HG02852 (cell line): ENCODE data around the gene SUGCT.

Experiments
- ATAC-seq: cut with Tn5 transposase; IDR thresholded peaks from one replicate; pipeline ENCODE4 v1.9.1; 2021; ENCODE audit warnings: mild to moderate bottlenecking, moderate library complexity; ENCODE audit not compliant: unreplicated experiment

The SUGCT gene

DNA sequence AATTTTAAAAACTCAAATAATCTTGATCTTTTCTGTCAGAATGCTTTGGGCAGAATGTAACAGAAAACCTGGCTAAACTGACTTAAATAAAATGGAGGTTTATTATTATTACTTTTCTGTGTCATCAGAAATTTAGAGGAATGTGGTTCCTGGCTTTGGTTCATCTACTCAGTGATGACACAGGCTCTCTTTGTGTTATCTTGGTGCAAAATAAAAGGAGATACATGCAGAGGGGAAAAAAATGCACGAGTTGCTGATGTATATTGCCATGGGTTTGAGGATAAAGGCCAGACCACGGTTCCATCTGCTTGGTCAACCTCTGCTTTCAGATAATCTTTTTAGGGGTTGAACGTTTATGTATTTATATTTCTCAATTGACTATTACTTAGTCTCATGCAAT, 181.4 kb downstream of the SUGCT start:
- no peak for ATAC-seq

DNA sequence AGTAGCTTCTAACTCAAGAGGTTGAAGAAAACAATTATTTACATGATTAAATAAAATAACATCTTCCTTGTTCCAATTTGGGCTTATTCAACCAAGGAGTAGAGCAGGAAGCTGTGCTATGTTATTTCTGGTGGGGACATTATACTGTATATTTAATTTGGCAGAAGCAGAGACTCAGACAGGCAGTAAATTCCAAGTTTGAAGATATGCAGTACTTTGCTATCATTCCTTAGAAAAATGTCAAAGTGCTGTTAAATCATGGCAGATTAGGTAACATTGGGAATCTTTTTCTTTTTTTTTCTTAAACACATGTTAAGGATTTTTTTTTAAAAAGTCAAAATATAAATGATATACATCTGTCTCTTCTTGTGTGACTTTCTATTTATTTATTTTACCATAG, 190.1 kb downstream of the SUGCT start:
- no peak for ATAC-seq

DNA sequence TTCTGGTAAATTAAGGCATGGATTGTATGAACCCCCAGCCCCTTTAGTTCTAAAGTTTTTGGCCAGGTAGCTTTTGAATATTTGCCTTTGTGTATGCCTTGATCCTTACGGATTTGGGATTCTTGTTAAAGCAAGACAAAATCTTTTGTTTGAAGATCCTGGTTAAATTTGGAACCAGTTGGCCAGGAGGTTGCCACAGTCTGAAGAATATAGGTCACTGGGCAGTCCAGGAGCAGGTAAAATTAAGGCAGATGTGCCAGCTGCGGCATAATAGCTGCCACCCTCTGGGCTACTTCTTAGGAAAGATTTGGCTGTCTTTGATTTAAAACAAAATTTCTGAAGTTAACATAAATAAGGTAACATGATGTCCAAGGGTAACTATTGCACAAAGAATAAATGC, 192.3 kb downstream of the SUGCT start:
- no peak for ATAC-seq

DNA sequence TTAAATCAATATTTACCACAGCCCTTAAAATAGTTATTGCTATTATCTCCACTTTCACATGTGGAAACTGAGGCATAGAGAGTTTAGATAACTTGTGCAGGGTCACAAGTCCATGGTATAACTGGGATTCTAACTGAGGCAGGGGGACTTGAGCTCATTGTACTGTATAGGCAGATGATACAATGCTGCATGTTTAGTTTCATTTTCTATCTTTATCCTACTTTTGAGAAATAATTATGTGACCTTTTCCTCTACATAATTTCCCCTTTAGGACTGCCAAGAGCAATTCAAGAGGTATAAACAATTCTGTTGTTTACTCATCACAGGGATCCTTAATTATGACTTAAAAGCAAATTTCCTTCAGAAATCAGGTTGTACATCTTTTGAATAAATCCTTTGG, 193.1 kb downstream of the SUGCT start:
- ATAC-seq: no peak

DNA sequence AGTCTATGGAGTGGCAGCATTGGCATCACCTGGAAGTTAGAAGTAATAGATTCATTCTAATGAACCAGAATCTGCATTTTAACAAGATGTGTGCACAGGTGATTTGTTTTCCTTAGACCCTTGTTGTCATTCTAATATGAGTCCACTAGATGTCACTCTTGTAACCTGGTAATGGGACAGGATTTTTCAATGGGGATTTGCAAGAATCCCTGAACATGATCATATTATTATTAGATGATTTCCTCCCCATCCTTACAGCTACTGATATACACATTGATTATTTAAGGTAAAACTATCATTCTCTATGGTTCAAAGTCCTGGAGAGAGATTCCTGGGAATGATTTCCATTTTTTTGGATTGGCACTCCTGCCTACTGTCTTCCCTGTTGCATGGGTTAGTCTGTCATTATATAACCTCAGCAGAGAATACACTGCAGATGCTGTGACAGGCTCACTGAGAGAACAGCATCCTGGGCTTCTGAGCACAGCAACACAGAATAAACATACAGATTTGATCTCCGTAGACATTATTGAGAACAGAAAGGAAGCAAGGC, 194.9 kb downstream of the SUGCT start:
- no peak for ATAC-seq

DNA sequence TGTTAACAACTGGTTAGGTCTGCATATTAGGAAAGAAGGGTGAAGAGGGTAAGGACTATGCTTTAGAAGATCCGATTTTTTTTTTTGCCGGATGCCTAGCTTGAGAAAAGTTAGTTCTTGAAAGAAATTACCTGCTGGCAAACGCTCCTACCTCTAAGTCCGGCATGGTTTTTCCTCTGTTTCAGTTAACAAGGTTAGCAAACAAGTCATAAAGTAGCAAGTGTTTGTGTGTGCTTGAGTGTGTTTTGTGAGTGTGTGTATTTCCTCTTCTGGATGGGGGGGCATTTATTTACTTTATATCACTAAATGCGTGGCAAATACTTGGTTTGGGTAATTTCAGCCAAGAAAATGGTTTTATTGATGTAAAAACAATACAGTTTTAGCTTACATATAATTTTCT, 195.6 kb downstream of the SUGCT start:
- ATAC-seq: no peak

DNA sequence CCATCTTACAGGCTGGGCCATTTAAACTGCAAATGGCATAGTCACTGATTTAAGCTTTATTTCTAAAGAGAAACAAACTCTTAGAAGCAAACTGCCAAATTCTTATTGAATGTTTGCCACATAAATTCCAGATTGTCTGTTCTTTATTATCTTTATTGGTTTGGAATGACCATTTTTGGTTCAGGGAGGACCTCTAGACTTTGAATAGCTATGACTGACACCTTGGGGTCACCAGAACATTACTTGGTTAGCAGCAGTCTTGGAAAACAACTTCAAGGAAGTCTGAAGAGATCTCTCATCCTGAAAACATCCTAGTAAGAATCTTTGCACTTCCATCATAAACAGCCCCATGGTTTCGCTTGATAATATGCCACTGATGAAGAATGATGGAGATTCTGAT, 197.1 kb downstream of the SUGCT start:
- ATAC-seq: no peak

DNA sequence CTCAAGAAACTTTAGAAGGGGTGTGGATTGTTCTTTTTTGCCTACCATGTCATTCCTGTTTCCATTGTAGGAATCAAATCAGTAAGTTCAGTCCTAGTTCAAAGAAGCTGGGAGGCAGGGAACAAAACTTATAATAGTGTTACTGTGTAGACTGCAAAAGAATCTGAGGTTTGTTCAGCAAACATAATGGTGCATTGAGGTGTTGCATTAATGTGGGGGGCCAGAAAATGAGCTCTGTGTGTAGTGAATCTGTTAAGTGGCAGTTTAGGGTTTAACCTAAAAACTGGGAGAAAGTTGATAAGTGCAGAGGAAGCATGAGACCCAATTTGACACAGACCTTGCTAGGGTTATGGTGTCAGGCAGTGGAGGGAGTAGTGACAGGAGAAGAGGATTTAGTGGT, 197.7 kb downstream of the SUGCT start:
- no peak for ATAC-seq

DNA sequence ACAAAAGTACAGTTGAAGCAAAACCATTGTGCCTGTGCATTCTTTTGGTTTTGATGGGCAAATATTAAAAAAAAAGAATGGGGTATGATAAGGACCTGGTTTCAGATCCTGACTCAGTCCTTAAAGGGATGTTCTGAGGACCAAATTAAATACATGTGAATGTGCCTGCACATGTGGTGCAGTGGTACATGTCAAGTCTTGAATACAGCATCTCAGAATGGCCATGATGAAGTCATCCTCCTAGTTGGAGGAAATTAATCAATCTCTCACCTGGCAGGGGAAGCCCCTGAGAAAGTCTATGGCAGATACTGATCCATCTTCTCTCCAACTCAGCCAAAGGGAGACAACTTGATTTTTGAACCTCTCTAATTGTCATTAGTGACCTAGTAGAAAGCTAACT, 207.0 kb downstream of the SUGCT start:
- no peak for ATAC-seq

DNA sequence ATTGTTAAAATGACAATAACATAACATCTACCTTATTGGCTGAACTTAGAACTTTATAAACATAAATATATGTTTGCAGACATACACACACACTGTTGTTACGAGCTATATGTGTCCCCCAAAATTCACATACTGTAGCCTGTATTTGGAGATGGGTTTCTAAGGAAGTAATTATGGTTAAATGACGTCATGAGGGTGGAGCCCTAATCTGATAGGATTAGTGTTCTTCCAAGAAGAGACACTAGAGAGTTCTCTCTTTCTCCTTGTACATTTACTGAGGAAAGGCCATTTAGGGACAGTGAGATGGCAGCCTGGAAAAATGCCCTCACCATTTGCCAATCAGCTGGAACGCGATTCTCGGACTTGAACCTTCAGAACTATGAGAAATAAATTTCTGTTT, 211.7 kb downstream of the SUGCT start:
- ATAC-seq: no peak

DNA sequence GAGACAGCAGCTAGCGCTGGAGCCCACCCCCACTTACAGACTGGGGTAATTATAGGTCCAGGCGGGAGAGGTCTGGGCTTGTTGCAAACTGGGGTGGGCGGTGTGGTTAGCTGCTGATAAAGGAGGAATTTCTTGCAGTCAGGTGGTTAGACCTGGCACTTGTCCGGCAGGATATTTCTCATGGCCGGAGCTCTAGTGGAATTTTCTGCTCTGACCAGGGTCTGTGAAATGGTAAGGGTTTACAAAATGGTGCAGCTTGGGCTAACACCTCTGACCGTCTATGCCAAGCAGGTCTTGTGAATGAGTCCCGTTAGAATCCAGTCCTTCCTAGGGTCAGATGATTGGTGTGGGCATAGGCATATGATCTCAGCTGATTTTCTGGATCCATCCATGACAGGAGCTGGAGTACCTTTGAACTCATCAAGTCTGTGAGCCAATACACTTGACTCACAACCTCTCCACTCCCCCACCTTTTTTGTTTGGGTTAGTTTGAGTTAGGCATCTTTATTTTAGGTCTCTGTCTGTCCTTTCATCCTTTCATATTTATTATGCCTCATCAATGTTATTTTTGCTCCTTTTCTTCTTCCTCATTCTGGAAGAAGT, 213.4 kb downstream of the SUGCT start:
- no peak for ATAC-seq

DNA sequence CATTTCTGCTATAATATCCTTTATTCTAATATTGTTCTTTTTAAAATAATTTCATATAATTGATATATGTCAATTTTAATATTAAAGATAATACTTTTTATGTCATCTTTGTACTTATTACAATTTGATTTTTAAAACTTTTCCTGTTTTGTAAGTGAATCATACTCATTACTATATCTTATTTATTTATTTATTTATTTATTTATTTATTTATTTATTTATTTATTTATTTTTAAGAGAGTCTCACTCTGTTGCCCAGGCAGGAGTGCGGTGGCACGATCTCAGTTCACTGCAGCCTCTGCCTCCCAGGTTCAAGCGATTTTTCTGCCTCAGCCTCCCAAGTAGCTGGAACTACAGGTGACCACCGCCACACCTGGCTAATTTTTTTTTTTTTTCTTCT, 215.3 kb downstream of the SUGCT start:
- ATAC-seq: no peak

DNA sequence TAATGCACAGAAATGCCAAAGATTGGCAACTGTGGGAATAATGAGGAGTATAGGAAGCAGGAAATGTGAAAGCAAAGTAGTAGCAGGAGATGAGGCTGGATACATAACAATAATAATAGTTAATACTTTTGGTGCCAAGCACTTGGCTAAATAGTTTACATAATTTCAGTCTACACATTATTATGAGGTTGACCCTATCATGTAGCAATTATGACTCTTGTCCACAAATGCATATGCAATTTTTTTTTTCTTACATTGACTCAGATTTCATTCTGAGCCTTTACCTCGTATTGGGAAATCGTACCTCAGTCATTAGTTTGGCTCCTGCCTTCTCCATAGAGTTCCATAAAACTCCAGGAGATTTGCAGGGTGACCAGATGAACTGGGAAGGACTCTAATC, 219.9 kb downstream of the SUGCT start:
- ATAC-seq: no peak

DNA sequence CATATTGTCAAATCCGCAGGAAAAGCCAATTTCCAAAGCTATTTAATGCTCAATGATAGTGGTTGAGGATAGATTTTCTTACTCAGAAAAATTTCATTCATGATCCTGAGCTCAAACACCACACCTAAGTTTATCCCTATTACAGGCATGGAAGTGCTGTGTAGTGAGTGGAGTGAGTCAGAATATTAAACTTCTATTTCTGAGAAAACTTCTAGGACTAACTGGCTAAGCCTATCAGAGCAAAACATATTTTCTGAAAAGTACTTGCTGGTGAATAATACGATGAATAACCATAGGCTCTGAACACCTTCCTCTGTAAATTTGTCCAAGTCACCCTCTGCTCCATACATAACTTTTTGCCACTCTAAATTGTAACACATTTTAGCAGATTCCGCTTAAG, 221.5 kb downstream of the SUGCT start:
- no peak for ATAC-seq

DNA sequence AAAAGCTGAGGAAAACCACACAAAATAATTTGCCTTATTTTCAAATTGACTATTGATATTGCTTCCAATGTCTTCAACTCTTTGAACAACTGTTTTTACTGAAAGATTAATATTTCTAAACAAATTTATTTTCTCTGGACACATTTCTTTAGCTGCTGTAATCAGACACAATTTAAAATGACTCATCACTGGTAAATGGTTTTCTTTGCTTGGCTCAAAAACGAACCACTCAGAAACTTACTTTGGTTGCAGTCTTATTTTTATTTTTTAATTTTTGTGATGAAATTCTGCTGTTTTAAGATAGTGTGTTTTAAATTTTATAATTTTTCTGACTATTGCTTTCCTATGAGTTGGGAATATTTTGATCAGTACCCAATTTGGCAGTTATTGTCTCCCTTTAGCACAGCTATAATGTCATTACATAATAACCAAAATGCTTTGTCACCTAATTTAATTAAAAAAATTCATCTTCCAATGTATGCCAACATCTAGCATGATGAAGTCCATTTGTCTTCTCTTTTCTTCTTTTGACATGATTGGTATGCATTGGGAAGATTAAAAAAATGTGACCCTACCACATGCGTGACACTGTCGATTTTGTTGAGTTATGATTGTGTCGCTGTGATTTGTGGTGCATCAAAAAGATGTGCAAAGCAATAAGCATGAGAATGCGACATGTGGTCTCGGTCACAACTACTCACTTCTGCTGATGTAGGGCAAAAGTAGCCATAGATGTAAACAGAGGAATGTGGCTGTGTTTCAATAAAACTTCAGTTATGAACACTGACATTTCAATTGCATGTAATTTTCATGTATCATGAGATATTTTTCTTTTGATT, 222.3 kb downstream of the SUGCT start:
- ATAC-seq: no peak

DNA sequence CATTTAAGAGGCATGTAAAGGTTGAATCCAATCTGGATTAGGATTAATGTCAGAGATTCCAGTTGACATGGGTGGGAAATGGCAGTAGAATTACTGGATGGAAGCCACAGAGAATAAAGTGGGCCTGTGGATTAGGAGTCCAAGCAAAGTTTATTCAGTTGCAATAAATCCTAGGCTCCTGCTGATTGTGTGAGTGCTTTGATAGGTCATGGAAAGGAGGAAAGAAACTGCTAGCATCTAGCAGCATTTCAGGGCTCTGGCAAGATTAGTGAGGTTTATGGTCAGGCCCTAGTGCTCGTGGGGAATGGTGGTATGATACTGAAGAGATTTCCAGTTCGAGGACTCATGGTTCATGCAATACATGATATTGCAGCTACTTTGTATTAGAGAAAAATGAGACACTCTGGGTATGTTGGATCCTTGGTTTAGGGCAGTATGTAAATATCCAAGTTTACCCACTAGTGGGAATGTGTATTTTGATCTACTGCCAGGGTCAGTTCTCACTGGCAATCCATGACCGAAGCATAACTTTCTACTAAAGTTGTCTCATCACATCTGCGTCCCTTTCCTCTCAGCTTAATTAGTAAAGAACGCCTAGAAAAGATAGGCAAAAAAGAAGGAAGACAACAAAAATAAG, 235.0 kb downstream of the SUGCT start:
- no peak for ATAC-seq

DNA sequence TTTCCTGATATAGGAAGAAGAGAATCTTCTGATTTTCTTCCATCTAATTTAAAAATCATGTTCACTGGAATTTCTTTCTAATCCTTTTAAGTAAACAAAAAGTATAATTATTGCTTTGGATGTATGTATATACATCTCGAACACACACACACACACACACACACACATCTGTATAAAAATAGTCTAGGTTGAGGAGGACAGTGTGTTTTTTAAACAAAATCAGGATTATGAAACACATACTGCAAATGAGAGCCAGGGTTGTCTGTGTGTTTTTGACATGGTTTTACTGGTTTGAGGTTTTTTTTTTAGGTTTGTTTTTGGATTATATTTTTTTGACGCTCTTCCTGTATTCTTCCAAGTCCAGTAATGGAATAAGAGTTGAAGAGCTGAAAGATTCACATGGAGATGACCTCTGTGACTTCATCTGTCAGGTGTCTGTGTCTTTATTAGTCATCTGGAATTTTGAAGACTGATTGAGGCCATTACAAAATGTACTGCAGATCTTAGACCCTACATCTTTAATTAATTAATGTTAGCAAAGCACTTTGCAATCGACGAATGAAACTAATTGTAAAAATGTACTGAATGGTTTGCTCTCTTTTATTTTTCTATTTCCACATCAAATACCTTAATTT, 237.1 kb downstream of the SUGCT start:
- ATAC-seq: no peak

DNA sequence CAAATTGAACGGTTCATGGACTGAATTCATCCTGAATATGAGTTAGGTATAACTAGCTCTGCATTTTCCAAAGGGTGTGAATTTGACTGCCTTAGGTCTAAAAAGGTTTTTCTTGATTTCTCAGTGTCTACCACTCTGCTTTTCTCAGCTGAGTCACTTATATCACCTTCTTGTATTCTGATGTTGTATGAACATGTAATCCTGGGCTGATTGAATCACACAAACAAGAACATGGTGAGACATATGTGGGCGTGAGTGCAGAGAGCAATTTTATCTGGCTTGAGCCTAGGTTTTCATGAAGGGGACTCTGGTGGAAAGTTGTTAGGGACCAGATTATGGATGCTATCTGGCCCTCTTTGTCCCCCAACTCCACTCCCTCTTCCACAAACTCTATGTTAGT, 239.8 kb downstream of the SUGCT start:
- ATAC-seq: no peak

DNA sequence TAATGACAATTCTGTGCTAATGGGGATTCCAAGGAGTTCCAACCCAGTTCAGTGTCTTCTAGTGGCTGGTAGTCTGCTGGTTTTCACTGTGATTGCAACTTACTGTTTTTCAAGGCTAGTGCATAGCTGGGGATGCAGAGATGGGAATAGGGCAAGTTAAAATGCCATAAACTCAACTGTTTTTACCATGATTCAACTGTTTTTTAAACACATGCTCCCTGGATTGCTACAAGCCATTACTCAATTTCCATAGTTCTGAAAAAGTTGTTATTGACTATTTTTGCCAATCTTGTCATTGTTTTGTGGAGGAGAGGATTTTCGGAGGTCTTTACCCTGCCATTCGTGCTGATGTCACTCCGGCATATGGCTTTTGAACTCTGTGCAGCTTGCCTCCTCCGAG, 245.3 kb downstream of the SUGCT start:
- no peak for ATAC-seq

DNA sequence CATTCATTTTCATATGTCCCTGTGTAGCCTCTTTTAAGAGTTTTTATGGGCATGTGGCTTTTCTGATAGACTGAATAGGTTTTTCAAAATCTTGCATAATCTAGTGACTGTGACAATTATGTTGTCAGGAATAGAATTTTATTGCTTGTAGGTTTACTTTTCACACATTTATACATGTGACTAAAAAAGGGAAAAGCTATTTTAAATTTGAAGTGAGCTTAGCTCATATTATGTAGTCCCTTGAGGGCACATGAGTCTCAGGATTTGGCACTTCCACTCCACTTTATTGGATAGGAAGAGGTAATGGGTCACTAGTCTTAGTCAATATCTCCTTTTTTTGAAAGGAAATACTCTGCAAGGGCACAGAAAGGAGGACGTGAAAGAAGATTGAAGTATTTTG, 247.3 kb downstream of the SUGCT start:
- no peak for ATAC-seq

DNA sequence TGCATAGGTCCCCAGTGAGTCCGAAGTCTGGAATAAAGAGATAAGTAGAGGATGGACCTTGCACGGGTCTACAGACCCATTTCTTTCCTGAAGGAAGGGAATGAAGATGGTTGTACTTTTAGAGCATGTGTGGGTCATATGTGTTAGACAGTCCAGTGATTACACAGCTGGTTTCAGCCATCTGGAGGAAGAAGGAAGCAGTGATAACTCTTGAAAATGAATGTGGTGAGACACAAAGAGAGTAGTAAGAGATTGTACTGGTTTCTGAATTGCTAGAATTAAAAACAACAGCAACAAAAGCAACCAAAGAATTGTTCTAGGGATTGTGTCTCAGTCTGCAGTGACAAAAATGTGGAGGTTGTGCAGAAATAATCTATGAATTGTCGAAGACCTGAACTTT, 258.9 kb downstream of the SUGCT start:
- peak; percentile 52 for ATAC-seq

DNA sequence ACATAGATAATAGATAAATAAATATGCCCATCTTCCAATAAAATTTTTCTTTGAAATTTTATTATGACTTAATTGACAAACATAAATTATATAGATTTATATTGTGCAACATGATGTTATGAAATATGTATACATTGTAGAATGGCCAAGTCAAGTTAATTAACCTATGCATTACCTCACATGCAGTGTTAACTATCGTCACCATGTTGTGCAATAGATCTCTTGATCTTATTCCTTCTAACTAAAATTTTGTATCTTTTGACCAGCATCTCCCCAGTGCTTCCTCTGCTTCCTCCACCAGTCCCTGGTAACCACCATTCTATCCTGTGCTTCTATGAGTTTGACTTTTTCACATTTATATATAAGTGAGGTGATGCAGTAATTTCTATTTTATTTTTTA, 259.6 kb downstream of the SUGCT start:
- no peak for ATAC-seq
